Neural cell (in vitro differentiated cells): ENCODE measurements around the gene MYLK. TPM values are rescaled to one million over a fixed set of nuclear protein-coding genes. Genes with fewer than 3 reads are reported as not detected.

Source experiments
- H2AFZ ChIP-seq: fragments of 200-600, 300-800 bp; sonication (generic), shearing (Covaris generic); 2 replicates; pipeline ENCODE4 v1.6.0; 2014; ENCODE audit warnings: low read depth, mild to moderate bottlenecking, antibody characterized with exemption, low read length, moderate library complexity
- H3F3A ChIP-seq: fragments of 200-600 bp; shearing (Covaris generic); 2 replicates; pipeline ENCODE4 v1.6.1; 2016; ENCODE audit warnings: mild to moderate bottlenecking, moderate library complexity, mixed read lengths, antibody characterized with exemption, low read length; ENCODE audit not compliant: insufficient read depth, poor library complexity, severe bottlenecking
- H3K27ac ChIP-seq: fragments of 200-600, 300-800 bp; sonication (generic), shearing (Covaris generic); 2 replicates; pipeline ENCODE4 v1.5.1; 2014; ENCODE audit warnings: mild to moderate bottlenecking, low read length, moderate library complexity
- H3K27me3 ChIP-seq: fragments of 300-800, 200-600 bp; sonication (generic), shearing (Covaris generic); 2 replicates; pipeline ENCODE4 v1.6.0; 2014; ENCODE audit warnings: mild to moderate bottlenecking, low read depth, low read length, moderate library complexity; ENCODE audit not compliant: insufficient read depth
- H3K36me3 ChIP-seq: fragments of 300-800, 200-600 bp; sonication (generic), shearing (Covaris generic); 2 replicates; pipeline ENCODE4 v1.5.1; 2014; ENCODE audit warnings: mild to moderate bottlenecking, antibody characterized with exemption, low read length, moderate library complexity; ENCODE audit not compliant: insufficient read depth
- H3K4me2 ChIP-seq: fragments of 300-800, 200-600 bp; sonication (generic), shearing (Covaris generic); 2 replicates; pipeline ENCODE4 v1.6.0; 2014; ENCODE audit warnings: mild to moderate bottlenecking, low read length
- H3K4me3 ChIP-seq: fragments of 300-800, 200-600 bp; sonication (generic), shearing (Covaris generic); 2 replicates; pipeline ENCODE4 v1.5.1; 2014; ENCODE audit warnings: mild to moderate bottlenecking, low read length, moderate library complexity
- H3K79me2 ChIP-seq: fragments of 200-600 bp; shearing (Covaris generic); replicated peaks from 2 replicates; pipeline ENCODE4 v1.6.0; 2014; ENCODE audit warnings: mild to moderate bottlenecking, low read length, moderate library complexity; ENCODE audit not compliant: insufficient read depth
- H3K9ac ChIP-seq: fragments of 300-800, 200-600 bp; sonication (generic), shearing (Covaris generic); 2 replicates; pipeline ENCODE4 v1.6.1; 2016; ENCODE audit warnings: mild to moderate bottlenecking, low read length, mixed read lengths
- H3K9me2 ChIP-seq: fragments of 200-600 bp; shearing (Covaris generic); 2 replicates; pipeline ENCODE4 v1.6.1; 2016; ENCODE audit warnings: mild to moderate bottlenecking, low read length, mixed read lengths; ENCODE audit not compliant: insufficient read depth
- H3K9me3 ChIP-seq: fragments of 200-600, 300-800 bp; sonication (generic), shearing (Covaris generic); 2 replicates; pipeline ENCODE4 v1.6.1; 2016; ENCODE audit warnings: mild to moderate bottlenecking, mixed run types, low read length, moderate library complexity, mixed read lengths
- H4K20me1 ChIP-seq: fragments of 200-600 bp; shearing (Covaris generic); 2 replicates; pipeline ENCODE4 v1.6.1; 2016; ENCODE audit warnings: mild to moderate bottlenecking, mixed run types; ENCODE audit not compliant: insufficient read depth
- CTCF ChIP-seq: fragments of 450-650 bp; IDR thresholded peaks from 2 replicates; pipeline ENCODE4 v1.5.1; 2014; ENCODE audit warnings: antibody characterized with exemption, mild to moderate bottlenecking, moderate library complexity; ENCODE audit not compliant: poor library complexity, severe bottlenecking
- EP300 ChIP-seq: fragments of 450-650 bp; conservative IDR thresholded peaks from 2 replicates; pipeline ENCODE4 v1.6.1; 2014; ENCODE audit warnings: antibody characterized with exemption, mild to moderate bottlenecking, moderate library complexity; ENCODE audit not compliant: poor library complexity, severe bottlenecking
- EZH2 ChIP-seq: fragments of 200-600, 300-800 bp; shearing (Covaris generic), sonication (generic); IDR thresholded peaks from 2 replicates; pipeline ENCODE4 v1.6.1; 2014; ENCODE audit warnings: antibody characterized with exemption, low read length, borderline replicate concordance, mild to moderate bottlenecking; ENCODE audit not compliant: insufficient read depth, poor library complexity, severe bottlenecking
- MXI1 ChIP-seq: fragments of 450-650 bp; conservative IDR thresholded peaks from 2 replicates; pipeline ENCODE4 v1.6.1; 2014; ENCODE audit warnings: antibody characterized with exemption, mild to moderate bottlenecking; ENCODE audit not compliant: poor library complexity, severe bottlenecking
- POLR2AphosphoS5 ChIP-seq: IDR thresholded peaks from 2 replicates; pipeline ENCODE4 v1.6.1; 2012
- REST ChIP-seq: IDR thresholded peaks from 2 replicates; pipeline ENCODE4 v1.6.1; 2012; ENCODE audit warnings: borderline replicate concordance
- SMC3 ChIP-seq: fragments of 450-650 bp; conservative IDR thresholded peaks from 2 replicates; pipeline ENCODE4 v1.6.1; 2014; ENCODE audit warnings: antibody characterized with exemption, mild to moderate bottlenecking, moderate library complexity; ENCODE audit not compliant: poor library complexity
- TAF1 ChIP-seq: IDR thresholded peaks from 2 replicates; pipeline ENCODE4 v1.6.1; 2012; ENCODE audit warnings: low read depth
- polyA plus RNA-seq: library from polyadenylated mRNA; depleted of rRNA; stranded (reverse); fragments of >200 nt; gene quantifications from 2 replicates; pipeline ENCODE4 v1.2.3, GENCODE V29; 2014

MYLK gene
- polyA plus RNA-seq, 1 donor from 2014 or later: 0.43 TPM

GRCh38 chr3:123695731-123696640 lies 188.1 kb downstream of the MYLK start:
- no peak overlapping the region for H3K4me3 ChIP-seq
- H3K9me2 ChIP-seq: no peaks in the 10 kb centered on the region
- H3K4me2 ChIP-seq: no peak overlapping the region
- no peak overlapping the region for H3K9ac ChIP-seq
- H3F3A ChIP-seq: no peaks in the 10 kb centered on the region
- no peaks in the 10 kb centered on the region for H3K36me3 ChIP-seq
- TF ChIP-seq POLR2AphosphoS5 (no peak), TAF1 (no peak), SMC3 (no peak), REST (no peak), MXI1 (no peak), EP300 (no peak), EZH2 (no peak)
- no peaks in the 10 kb centered on the region for H3K9me3 ChIP-seq
- H3K27ac ChIP-seq: no peak overlapping the region
- no peaks in the 10 kb centered on the region for H4K20me1 ChIP-seq
- no peaks in the 10 kb centered on the region for H3K79me2 ChIP-seq
- no peak overlapping the region for H2AFZ ChIP-seq
- no peaks in the 10 kb centered on the region for H3K27me3 ChIP-seq

GRCh38 chr3:123695152-123695551 lies 189.0 kb downstream of the MYLK start:
- no peaks in the 10 kb centered on the region for H3F3A ChIP-seq
- H3K4me2 ChIP-seq: no peak overlapping the region
- H3K79me2 ChIP-seq: no peaks in the 10 kb centered on the region
- no peak overlapping the region for H3K9ac ChIP-seq
- H4K20me1 ChIP-seq: no peaks in the 10 kb centered on the region
- no peaks in the 10 kb centered on the region for H3K9me2 ChIP-seq
- H3K9me3 ChIP-seq: no peaks in the 10 kb centered on the region
- no peak overlapping the region for H3K27ac ChIP-seq
- TF ChIP-seq MXI1 (no peak), EZH2 (no peak), CTCF (no peak), TAF1 (no peak)
- H3K27me3 ChIP-seq: no peaks in the 10 kb centered on the region
- no peak overlapping the region for H2AFZ ChIP-seq
- no peaks in the 10 kb centered on the region for H3K36me3 ChIP-seq
- no peak overlapping the region for H3K4me3 ChIP-seq
